GM18867 (cell line): Measurements from ENCODE around the gene HACD1.

Source experiments
- ATAC-seq: cut with Tn5 transposase; IDR thresholded peaks from one replicate; pipeline ENCODE4 v1.9.1; 2021; ENCODE audit warnings: mild to moderate bottlenecking, moderate library complexity; ENCODE audit not compliant: unreplicated experiment

The HACD1 gene, protein sequence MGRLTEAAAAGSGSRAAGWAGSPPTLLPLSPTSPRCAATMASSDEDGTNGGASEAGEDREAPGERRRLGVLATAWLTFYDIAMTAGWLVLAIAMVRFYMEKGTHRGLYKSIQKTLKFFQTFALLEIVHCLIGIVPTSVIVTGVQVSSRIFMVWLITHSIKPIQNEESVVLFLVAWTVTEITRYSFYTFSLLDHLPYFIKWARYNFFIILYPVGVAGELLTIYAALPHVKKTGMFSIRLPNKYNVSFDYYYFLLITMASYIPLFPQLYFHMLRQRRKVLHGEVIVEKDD

GRCh38 chr10:17617031-17617911, at the start of gene HACD1:
HACD1 (minus strand) TSS chr10:17617374; CDS start chr10:17617339, 35 bp downstream.
- peak; percentile 58 for ATAC-seq

DNA sequence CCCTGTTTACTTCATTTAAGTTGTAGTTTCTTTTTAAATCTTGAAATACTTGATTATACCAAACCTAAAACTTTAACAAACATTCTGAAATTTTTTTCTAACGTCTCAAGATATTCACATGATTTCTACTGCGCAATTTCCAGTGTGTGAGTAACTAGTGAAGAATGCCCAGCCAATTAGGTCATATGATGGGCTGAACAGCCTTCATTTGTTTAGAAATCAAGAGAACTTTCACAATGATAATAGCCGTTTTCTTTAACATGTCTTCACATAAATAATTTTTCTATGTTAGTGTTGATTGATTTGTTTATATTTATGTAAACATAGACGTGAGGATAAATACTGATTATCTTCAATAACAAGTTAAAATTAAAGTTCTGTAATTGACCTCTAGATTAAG, 48.6 kb upstream of the HACD1 start:
- no peak for ATAC-seq

- no peak for ATAC-seq
Measured at GRCh38 chr10:17663450-17663849, 46.3 kb upstream of the HACD1 start.

- ATAC-seq = no peak
Measured at GRCh38 chr10:17662193-17663138, 45.3 kb upstream of the HACD1 start.

GRCh38 chr10:17661510-17661909, 44.3 kb upstream of the HACD1 start:
- ATAC-seq = no peak

DNA sequence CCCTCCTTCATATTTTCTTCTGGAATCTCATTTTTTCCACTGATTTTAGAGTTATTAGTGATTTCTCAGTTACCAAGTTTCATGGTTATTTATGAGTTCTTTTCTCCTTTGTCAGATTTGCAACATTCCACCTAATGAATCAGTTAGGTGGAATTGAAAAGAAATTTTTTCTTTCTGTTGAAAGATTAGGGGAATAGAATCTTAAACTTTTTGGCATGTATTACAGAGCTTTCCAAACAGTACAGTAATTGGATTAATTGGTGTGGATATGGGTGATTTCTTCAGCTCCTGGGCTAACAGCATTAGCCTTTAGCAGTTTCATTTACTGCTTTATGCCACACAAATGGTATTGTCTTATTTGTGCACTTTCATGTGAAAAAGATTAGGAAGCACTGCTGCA, 43.7 kb upstream of the HACD1 start:
- ATAC-seq = no peak

GRCh38 chr10:17659365-17659764, 42.2 kb upstream of the HACD1 start:
- no peak for ATAC-seq

DNA sequence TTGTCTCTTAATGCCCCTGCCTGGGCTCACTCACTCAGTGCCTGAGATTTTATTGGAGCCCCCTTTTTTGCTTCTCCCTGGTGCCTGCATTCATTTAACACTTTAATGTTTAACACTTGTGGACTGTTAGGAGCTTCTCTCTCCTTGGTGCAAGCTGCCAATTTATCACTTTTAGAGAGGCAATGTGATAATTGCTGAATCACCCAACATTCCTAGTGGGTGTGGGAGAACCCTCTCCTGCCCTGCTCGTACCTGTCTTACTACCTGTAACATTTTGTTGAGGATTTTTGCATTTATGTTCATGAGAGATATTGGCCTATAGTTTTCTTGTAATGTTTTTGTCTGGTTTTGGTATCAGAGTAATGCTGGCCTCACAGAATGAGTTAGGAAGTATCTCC, 39.9 kb upstream of the HACD1 start:
- ATAC-seq = no peak

- peak; percentile 92 for ATAC-seq
Measured at GRCh38 chr10:17655567-17656146, 38.5 kb upstream of the HACD1 start.

DNA sequence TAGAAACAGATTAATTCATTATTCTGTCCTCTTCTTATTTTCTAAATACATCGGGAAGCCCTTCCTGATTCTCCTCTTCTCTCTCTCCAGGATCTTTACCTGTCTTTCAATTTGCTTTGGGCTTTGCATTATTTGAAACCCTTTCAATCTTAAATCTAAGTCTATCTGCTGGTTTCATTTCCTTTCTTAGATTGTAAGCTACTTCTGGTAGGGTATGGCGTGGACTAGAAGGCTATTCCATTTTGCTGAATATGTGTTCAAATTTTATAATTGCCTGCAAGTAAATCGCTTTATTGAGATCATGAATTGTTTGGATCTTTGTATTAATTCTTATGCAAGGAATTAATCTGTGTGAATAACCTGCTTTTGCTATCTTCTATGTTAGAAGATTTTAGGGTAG, 37.8 kb upstream of the HACD1 start:
- ATAC-seq = peak; percentile 25

DNA sequence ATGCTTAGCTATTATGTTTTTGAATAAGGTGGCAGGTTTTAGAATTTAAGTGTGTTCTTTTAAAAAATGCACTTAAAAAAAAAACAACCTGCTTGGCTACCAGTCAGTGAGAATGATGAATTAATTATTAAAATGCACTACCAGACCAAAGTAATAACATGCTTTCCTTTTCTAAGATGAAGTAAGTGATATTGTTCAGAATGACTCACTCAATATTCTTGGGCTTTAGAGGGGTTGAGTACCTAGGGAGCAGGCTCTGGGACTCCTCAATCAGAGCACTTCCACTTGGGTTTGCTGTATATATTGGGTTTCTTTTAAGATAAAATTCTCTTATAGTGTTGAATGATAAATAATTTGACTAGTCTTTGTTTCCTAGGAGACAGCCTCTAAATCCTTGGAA, 35.4 kb upstream of the HACD1 start:
- ATAC-seq = no peak

GRCh38 chr10:17651896-17652295, 34.7 kb upstream of the HACD1 start:
- no peak for ATAC-seq

GRCh38 chr10:17650416-17650815, 33.2 kb upstream of the HACD1 start:
- ATAC-seq = no peak

GRCh38 chr10:17649836-17650235, 32.7 kb upstream of the HACD1 start:
- no peak for ATAC-seq

GRCh38 chr10:17649052-17649451, 31.9 kb upstream of the HACD1 start:
- no peak for ATAC-seq

- ATAC-seq = no peak
Measured at GRCh38 chr10:17648243-17649035, 31.3 kb upstream of the HACD1 start.

- no peak for ATAC-seq
Measured at GRCh38 chr10:17647326-17647725, 30.2 kb upstream of the HACD1 start.

GRCh38 chr10:17645621-17646345, 28.6 kb upstream of the HACD1 start:
- ATAC-seq = no peak

DNA sequence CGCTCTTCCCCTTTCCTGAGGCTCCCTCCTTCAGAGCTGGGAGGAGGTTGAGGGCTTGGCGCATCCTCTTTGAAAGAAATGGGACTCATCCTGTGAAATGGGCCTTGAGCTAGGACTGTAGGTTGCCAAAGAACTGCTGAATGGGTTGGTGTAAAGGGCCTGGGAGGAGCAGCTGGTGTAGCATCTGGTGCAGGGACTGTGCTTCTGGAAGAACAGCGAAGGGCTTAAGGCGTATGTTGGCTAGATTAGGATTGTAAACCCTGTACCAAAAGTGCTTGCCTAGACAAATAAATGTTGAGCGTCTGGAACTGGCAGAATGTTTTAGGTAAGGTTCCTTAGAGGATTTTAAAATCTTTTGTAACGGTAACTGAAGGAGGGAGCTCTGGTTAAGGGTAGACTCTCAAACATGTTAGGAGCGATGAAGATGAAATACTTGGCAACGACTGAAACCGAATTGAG, 27.3 kb upstream of the HACD1 start:
- ATAC-seq = peak; percentile 34
